Colonic mucosa (tissue), 4 donors: ENCODE data around the gene CFAP77. TPM values are rescaled to one million over a fixed set of nuclear protein-coding genes. Genes with fewer than 3 reads are reported as not detected.

Experiments
- DNase-seq: peaks from one replicate; pipeline ENCODE4 v3.0.0-alpha.2; 2020
- H3K27ac ChIP-seq: fragments of 200-600 bp; one replicate; pipeline ENCODE4 v1.8.0; 2021
- H3K27me3 ChIP-seq: fragments of 200-600 bp; one replicate; pipeline ENCODE4 v1.8.0; 2021
- H3K36me3 ChIP-seq: fragments of 200-600 bp; one replicate; pipeline ENCODE4 v1.8.0; 2021
- H3K4me1 ChIP-seq: fragments of 200-600 bp; one replicate; pipeline ENCODE4 v1.8.0; 2021; ENCODE audit warnings: mild to moderate bottlenecking
- H3K4me3 ChIP-seq: fragments of 200-600 bp; one replicate; pipeline ENCODE4 v1.8.0; 2021
- H3K9ac ChIP-seq, 2 donors: one replicate each; pipeline ENCODE4 v1.7.0; 2013; ENCODE audit warnings: control low read depth in 2 of 2, low read depth in 2 of 2, low read length in 2 of 2
- H3K9me3 ChIP-seq: fragments of 200-600 bp; one replicate; pipeline ENCODE4 v1.8.0; 2021
- intact Hi-C: fragments of 100-400 bp; cut with DNase I; formaldehyde crosslinking; loops from one replicate; pipeline ENCODE4 v1.14.1; 2022
- total RNA-seq, 2 donors: library from RNA; stranded (reverse); fragmentation: NEBNext Ultra II Directional in 1 of 2; extraction: Animal tissue kit (Norgen Biotek cat#: 25700) in 1 of 2; gene quantifications; one replicate each; pipeline ENCODE4 v1.2.1, GENCODE V29; 2021
- TF ChIP-seq, protein P1 (sequence below): fragments of 200-600 bp; IDR thresholded peaks from one replicate; pipeline ENCODE4 v1.8.0; 2022; ENCODE audit warnings: antibody characterized with exemption, mild to moderate bottlenecking
- donor health status: healthy.
- donor health status: DM: no; HTN: no; CAD: no.
- donor health status: DM: no; HTN: no; CAD: no.

CFAP77 gene
- total RNA-seq, 2 donors from 2014 or later = not detected

DNA sequence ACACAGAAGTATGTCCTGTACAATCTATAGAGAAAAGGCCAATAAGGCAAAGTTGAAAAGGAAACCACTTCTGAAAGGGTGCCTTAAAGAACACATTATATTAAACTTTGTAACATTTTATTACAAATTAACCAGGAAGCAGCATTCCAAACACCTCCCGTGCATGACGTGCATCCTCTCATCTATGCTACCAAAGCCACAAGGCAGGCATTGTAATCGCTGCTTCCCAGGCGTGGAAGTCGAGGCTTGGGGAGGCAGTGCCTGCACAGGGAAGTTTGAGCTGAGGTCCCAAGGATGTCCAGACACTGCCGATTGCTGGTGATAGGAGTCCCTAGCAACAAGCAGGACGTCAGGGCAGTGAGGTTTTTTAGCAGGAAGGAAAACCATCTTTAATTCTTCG, 128.1 kb downstream of the CFAP77 start:
- intact Hi-C loops = no loop called here
- Histone ChIP-seq H3K4me3 (no peak overlapping the region), H3K27ac (no peak overlapping the region), H3K36me3 (no peaks in the 10 kb centered on the region), H3K27me3 (no peaks in the 10 kb centered on the region), H3K4me1 (no peaks in the 10 kb centered on the region), H3K9me3 (no peaks in the 10 kb centered on the region), H3K9ac (no peak overlapping the region)
- TF ChIP-seq, protein P1, sequence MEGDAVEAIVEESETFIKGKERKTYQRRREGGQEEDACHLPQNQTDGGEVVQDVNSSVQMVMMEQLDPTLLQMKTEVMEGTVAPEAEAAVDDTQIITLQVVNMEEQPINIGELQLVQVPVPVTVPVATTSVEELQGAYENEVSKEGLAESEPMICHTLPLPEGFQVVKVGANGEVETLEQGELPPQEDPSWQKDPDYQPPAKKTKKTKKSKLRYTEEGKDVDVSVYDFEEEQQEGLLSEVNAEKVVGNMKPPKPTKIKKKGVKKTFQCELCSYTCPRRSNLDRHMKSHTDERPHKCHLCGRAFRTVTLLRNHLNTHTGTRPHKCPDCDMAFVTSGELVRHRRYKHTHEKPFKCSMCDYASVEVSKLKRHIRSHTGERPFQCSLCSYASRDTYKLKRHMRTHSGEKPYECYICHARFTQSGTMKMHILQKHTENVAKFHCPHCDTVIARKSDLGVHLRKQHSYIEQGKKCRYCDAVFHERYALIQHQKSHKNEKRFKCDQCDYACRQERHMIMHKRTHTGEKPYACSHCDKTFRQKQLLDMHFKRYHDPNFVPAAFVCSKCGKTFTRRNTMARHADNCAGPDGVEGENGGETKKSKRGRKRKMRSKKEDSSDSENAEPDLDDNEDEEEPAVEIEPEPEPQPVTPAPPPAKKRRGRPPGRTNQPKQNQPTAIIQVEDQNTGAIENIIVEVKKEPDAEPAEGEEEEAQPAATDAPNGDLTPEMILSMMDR = no peak
- peak; percentile 24 for DNase-seq

DNA sequence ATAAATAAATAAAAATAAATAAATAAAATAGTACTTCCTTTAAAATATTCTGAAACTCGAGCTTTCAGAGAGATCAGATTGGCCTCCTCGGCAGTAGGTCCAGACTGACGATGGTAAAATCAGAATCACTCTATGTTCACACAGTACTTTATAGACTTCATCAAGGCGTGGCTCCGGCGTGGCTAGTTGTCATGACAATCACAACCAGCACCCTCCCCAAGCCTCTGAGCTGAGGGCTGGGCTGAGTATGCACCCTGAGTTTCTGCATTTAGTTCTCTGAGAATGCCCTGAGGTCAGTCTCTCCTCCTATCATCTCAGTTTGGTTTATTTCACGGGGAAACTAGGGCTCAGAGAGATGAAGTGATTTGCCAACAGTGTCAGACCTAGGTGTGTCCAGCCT, 129.1 kb downstream of the CFAP77 start:
- Histone ChIP-seq H3K27ac (no peak overlapping the region), H3K4me3 (no peak overlapping the region), H3K9ac (no peak overlapping the region), H3K9me3 (no peaks in the 10 kb centered on the region), H3K27me3 (no peaks in the 10 kb centered on the region), H3K36me3 (no peaks in the 10 kb centered on the region), H3K4me1 (no peaks in the 10 kb centered on the region)
- TF ChIP-seq, protein P1 = no peak
- peak; percentile 27 for DNase-seq
- intact Hi-C loops = no loop called here

DNA sequence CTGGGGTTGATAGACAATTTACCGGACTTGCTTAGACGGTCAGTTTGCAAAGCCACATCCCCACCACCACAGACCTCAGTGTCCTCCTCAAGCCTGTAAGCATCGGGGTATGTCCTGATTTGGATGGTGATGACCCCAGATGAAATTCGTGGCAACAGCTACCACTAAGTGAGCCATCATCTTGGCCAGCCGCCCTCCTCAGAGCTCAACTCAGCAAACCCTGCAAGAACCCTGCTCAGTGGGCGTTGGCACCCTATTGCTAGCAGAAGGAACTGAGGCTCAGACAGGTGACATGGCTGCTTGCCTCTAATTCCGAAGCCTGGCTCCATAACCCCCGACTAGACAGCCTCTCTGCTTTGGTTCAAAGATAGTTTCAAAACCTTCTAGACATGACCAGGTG, 131.0 kb downstream of the CFAP77 start:
- Histone ChIP-seq H3K36me3 (no peaks in the 10 kb centered on the region), H3K9me3 (no peaks in the 10 kb centered on the region), H3K4me1 (peaks cover under 1% of the 10 kb centered on the region), H3K9ac (no peak overlapping the region), H3K27me3 (no peaks in the 10 kb centered on the region), H3K27ac (no peak overlapping the region), H3K4me3 (no peak overlapping the region)
- no peak for DNase-seq
- intact Hi-C loops = no loop called here
- TF ChIP-seq, protein P1 = no peak

DNA sequence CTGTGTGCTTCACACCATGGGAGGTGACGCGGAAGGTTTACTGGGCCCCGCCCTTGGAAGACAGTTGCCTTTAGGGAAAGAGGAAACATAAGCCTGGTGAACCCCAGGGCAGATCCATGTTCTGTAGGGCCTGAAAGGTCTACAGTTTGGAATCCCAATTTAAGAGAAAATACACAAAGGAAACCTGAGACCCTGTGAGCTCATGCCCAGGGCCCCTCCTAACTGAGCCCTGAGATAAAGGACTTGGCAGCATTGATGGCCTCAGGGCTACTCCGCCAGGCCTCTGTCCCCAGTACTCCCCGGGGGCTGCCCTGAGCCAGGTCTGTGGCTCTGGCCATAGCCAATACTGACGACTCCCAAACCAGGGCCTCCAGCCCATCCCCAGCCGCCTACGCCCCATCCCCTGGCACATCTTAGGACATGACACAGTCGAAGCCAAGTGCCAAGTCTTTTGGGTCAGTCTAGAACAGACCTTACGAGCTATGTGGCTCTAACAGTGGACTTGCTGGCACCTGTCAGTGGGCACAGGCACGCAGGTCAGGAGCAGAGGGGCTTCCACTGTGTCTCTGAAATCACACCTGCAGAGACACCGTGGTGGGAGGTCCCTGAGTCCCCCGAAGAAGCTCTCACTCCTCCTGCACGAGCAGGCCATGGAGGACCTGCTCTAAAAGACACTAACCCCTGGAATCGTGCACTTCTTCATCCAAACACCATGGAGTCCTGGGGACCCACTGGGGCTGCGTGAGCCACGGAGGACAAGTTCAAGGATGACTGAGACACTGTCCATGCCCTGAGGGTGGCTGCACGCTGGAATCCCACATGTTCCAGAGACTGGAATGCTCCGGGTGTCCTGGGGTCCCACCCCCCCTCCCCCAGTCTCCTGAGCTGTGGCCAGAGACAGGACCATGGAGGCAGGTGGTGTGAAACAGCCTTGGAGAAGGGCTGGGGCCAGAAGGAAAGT, 132.1 kb downstream of the CFAP77 start:
- Histone ChIP-seq H3K9me3 (no peaks in the 10 kb centered on the region), H3K27ac (no peak overlapping the region), H3K27me3 (no peaks in the 10 kb centered on the region), H3K9ac (no peak overlapping the region), H3K4me3 (no peak overlapping the region), H3K4me1 (peaks cover 3% of the 10 kb centered on the region), H3K36me3 (no peaks in the 10 kb centered on the region)
- TF ChIP-seq, protein P1 = no peak
- DNase-seq = peak; percentile 22
- intact Hi-C loops = no loop called here

DNA sequence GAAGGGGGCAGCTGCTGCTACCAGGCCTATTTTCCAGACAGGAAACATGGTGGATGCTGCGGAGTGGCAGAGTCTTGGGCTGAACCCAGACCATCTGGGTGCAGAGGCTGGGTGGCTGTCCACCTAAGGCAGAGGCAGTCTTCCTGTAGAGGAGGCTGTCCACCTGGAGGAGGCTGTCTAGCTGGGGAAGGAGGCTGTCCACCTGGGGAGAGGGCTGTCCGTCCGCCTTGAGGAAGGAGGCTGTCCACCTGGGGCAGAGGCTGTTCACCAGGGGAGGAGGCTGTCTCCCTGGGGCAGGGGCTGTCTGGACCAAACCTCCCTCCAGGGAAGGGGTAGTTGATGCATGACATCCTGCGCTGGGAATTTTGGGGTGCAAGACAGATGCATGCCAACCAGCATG, 133.2 kb downstream of the CFAP77 start:
- DNase-seq = no peak
- TF ChIP-seq, protein P1 = no peak
- H3K9me3 ChIP-seq = no peaks in the 10 kb centered on the region
- no peaks in the 10 kb centered on the region for H3K36me3 ChIP-seq
- no peak overlapping the region for H3K9ac ChIP-seq
- no peak overlapping the region for H3K27ac ChIP-seq
- intact Hi-C loops = no loop called here
- H3K4me1 ChIP-seq = peaks cover 3% of the 10 kb centered on the region
- no peak overlapping the region for H3K4me3 ChIP-seq
- no peaks in the 10 kb centered on the region for H3K27me3 ChIP-seq
